ENCODE data around the gene SLC35E2B.

- TF ChIP-seq CTCF (IDR thresholded peaks at IDR 0.05) (no peak), POLR2A (IDR thresholded peaks at IDR 0.05) (no peak)
Measured at GRCh38 chr1:1616838-1617237, 75.8 kb downstream of the SLC35E2B start.

Measured in sigmoid colon (tissue), 3 donors.